Stimulated activated CD4-positive, alpha-beta T cell treated with anti-CD3 and anti-CD28 coated beads, Interleukin-1b, Interleukin-23, amount 100 ng/mL, for 24 hours (primary cell): ENCODE results near the gene C6orf141.

Experiments
- DNase-seq, 4 experiments: peaks; one replicate each; pipeline ENCODE4 v3.0.0-alpha.2; 2020; ENCODE audit warnings: low read depth in 4 of 4, low spot score in 1 of 4

C6orf141 gene

GRCh38 chr6:49539102-49539501, 11.4 kb upstream of the C6orf141 start:
- no peak for DNase-seq

DNA sequence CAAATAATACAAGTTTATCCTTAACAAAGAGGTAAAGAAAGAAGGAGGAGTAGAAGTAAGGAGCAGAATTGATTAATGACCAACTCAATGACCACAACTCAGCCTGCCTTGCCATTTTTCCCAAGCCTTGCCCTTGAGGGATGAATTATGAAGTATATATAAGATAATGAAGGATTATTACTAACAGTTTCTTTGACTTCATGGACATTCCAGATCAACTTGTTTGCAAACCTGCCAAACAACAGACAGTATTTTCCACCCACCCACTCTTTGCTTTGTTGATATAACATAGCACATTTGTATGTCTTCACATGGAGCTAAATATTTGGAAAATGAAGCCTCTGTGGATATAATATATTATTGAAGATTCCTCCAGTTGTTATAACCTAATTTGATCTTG, 9.9 kb upstream of the C6orf141 start:
- DNase-seq: no peak

DNA sequence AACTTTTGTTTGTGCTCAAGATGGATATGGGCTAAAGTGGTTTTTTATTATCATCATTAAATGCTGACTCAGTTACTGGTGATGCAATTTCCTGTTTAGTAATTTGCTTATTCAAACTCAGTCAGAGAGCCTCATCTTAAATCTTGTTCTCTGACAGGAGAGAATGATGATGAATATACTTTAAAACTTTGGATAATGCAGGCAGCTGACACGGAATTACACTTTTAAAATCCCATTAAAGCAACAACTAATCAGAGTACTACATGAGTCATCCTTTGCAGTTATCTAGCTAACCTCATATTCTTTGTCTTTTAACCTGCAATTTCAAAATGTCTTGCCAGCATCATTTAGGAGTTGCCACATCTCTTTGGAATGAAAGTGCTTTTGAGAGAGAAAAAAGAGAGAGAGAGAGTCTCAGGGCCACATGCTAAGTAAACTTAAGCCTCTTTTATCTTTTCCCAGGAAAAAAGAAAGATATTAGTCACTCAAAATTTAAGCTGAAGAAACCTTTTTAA, 9.2 kb upstream of the C6orf141 start:
- DNase-seq: no peak

DNA sequence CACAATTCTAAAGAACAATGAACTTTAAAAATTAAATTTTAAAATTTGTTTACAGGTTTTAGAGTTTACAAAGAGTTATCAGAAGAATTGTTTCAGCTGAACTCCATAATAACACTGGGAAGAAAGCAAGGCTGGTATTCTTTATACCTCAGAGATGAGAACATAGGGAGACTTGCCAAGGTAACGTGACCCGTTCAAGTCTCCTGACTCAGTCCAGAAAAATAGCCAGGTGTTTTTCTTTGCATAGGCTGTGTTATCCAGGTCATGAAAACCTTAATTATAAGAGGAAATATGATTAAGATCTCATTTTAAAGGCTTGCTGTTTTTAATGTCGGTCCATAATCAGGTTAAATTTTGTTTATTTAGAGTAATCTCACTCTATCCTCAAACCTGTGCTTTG, 8.5 kb upstream of the C6orf141 start:
- no peak for DNase-seq

DNA sequence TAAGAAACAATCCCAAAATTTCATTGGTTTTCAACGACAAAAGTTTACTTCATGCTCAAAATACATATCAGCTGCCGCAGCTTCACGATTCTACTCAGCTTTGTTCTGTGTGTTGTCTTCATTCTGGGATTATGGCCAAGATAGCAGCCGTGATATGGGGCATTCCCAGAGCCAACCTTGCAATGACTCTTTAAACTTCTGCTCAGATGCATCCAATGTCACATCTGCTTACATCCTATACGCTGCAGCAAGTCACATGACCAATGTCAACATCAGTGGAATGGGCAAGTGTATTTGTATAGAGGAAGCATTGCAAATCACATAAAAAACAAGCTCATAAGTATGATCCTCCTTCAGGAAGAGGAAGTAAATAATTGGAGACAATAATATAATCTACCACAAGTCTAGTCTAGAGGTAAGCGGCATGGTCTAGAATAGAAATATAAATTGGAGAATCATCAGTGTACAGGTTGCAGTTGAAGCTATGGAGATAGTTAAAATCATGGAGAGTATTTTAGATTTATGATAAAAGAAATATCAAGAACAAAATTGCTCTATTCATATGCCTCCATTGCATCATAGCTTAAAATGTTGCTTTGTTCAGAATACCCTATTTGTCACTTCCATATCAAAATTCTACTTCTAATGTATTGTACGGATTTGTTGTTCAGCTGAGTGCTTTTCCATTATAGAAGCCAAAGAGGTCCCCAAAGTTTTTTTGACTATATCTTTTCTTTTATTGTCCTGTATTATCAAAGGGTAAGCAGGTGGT, 7.2 kb upstream of the C6orf141 start:
- DNase-seq: no peak

GRCh38 chr6:49546331-49546730, 4.1 kb upstream of the C6orf141 start:
- no peak for DNase-seq

GRCh38 chr6:49548613-49549304, 1.7 kb upstream of the C6orf141 start:
- DNase-seq: no peak

GRCh38 chr6:49549691-49550491, 577 bp upstream of the C6orf141 start:
- DNase-seq: no peak

GRCh38 chr6:49551078-49551865, 804 bp downstream of the C6orf141 start:
- DNase-seq: no peak

GRCh38 chr6:49551866-49552129, 1.3 kb downstream of the C6orf141 start:
- no peak for DNase-seq

DNA sequence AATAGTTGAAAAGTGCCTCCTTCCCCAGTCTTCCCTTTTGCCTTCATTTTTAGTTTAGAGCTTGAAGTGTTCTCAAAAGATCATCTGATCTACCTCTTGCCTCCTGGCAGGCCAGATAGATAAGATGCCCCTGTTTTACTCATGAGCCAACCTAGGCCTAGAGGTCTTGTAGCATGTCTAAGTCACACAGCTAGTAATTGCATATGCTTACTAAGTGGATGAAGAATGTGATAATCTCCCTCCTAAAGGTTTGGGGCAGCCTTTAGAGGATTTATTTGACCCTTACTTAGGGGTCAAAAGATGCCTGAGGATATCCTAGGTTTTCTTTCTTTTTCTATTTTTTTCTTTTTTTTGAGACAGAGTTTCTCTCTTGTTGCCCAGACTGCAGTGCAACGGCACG, 2.1 kb downstream of the C6orf141 start:
- DNase-seq: no peak

DNA sequence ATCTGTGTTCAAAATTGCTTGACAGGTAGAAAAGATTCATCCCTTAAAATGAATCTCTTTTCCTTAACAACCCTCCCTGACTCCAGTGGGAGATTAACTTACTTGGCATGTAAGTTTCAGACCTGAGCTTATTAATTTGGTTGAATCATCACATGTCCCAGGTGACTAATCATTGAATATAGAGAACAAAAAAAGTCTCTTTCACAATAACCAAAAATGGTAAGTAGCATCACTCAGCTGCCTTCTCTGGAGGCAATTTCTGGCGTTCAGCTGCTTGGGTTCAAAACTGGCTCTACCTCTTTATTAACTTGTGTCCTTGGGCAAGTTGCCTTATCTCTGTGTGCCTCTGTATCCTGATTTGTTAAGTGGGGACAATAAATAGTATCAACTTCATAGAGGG, 2.9 kb downstream of the C6orf141 start:
- DNase-seq: no peak

DNA sequence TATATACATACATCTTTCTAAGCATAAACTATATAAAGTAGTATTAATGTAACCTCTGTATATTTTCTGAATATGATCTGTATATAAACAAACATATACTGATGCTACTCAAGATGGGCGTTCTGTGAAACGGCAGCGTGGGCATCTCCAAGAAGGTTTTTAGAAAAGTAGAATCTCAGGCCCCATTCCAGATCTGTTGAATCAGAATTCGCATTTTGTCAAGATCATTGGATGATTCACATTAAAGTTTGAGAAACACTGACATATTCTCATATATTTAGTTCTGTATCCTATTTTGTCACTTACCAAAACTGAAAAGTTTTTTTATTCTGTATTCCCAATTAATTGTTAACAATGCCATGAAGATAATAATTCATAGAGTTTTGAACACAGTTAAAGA, 5.5 kb downstream of the C6orf141 start:
- DNase-seq: no peak

- no peak for DNase-seq
Measured at GRCh38 chr6:49556429-49556837, 6.0 kb downstream of the C6orf141 start.

- DNase-seq: no peak
Measured at GRCh38 chr6:49557177-49557576, 6.7 kb downstream of the C6orf141 start.

DNA sequence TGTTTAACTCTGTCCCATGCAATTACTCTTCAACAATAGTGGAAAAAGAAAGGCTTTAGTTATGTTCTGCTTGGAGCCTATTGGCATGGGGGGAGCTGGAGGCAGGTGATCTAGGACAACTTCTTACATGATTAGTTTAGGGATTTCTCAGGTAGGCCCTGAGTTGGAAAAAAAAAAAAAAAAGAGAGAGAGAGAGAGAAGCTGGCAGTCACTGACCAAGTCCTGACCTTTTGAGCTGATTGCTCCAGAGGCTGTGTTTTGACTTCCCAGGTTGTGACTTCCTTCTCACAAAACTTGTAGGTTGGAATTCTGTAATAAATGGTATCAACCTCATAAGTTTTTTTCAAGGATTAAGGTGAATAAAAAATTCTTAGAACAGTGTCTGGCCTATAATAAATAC, 7.8 kb downstream of the C6orf141 start:
- DNase-seq: no peak

DNA sequence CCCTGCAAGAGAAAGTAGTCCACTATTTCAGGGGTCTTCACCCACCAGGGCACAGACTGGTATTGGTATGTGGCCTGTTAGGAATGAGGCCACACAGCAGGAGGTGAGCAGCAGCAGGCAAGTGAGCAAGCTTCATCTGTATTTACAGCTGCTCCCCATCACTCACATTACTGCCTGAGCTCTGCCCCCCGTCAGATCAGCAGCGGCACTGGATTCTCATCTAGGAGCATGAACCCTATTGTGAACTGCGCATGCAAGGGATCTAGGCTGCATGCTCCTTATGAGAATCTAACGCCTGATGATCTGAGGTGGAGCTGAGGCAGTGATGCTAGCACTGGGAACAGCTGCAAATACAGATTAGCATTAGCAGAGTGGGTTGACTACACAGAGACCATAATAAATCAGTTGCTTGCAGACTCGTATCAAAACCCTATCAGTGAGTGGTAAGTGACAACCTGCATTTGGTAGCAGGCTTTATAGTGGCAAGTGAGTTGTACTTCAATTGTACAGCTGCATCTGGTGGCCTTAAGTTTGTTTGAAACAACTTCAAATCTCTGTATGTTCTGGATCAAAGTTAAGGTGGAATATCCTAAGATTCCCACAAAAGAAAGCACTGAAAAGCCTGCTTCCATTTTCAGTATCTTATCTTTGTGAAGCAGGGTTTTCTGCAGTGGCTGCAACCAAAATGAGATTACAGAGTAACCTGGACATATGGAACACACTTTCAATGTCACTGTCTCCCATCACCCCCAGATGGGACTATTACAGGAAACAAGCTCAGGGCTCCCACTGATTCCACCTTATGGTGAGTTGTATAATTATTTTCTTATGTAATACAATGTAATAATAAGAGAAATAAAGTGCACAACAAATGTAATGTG, 12.8 kb downstream of the C6orf141 start:
- DNase-seq: no peak

DNA sequence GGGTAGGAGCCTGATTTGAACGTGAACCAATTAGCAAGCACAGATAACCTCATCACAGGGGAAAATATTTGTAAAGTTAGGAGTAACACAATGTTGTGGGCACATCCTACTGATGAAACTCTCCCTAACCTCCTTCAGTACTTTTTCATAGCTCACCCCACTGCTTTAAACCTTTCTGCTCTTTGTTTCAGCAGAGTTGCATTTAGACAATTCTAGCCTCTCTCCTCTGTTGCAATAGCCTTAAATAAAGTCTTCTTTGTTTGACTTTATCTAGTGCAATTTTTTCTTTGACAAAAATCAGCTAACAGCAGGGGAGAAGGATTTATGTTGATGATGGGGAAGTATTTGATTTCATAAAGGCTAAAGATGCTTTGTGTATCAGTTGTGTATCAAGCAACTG, 14.1 kb downstream of the C6orf141 start:
- DNase-seq: no peak

GRCh38 chr6:49565261-49565660, 14.8 kb downstream of the C6orf141 start:
- DNase-seq: no peak

GRCh38 chr6:49565855-49566254, 15.4 kb downstream of the C6orf141 start:
- DNase-seq: no peak
